Vagina (tissue), 2 donors: ENCODE measurements around the gene RNF10.

Experiments used
- POLR2A ChIP-seq, 2 donors: fragments of 450-650 bp; IDR thresholded peaks; one replicate each; pipeline ENCODE4 v1.6.1; 2017; ENCODE audit warnings: antibody characterized with exemption in 2 of 2, mild to moderate bottlenecking in 2 of 2, moderate library complexity in 2 of 2
- TF ChIP-seq, protein P1 (sequence below), 3 experiments: fragments of 450-650 bp in 2 of 3; fragments of 200-600 bp in 1 of 3; sonication (generic) in 1 of 3; IDR thresholded peaks; one replicate each; pipeline ENCODE4 v1.5.1; 2017 to 2019; ENCODE audit warnings: antibody characterized with exemption in 3 of 3, mild to moderate bottlenecking in 2 of 3, moderate library complexity in 2 of 3

DNA sequence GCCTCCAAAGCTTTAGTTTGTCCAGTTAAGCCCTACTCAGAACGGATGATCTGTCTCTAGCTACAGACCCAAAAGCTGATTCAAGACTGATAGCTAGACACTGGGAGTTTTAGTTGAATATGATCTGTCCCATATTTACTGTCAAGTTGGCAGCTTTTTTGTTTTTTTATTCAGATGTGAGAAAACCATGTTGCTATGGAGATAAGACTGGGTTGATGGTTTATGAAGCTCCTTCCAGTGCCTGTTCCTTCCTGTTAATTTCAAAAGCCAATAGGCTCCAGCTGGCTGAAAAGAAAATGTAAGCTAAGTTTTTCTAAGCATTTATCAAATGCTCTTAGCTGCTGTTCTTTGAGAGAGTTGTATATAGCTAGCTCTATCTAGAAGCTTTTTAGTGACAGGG is 33.6 kb upstream of the RNF10 start:
- TF ChIP-seq, protein P1, sequence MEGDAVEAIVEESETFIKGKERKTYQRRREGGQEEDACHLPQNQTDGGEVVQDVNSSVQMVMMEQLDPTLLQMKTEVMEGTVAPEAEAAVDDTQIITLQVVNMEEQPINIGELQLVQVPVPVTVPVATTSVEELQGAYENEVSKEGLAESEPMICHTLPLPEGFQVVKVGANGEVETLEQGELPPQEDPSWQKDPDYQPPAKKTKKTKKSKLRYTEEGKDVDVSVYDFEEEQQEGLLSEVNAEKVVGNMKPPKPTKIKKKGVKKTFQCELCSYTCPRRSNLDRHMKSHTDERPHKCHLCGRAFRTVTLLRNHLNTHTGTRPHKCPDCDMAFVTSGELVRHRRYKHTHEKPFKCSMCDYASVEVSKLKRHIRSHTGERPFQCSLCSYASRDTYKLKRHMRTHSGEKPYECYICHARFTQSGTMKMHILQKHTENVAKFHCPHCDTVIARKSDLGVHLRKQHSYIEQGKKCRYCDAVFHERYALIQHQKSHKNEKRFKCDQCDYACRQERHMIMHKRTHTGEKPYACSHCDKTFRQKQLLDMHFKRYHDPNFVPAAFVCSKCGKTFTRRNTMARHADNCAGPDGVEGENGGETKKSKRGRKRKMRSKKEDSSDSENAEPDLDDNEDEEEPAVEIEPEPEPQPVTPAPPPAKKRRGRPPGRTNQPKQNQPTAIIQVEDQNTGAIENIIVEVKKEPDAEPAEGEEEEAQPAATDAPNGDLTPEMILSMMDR (IDR thresholded peaks at IDR 0.05) = no peak
- no peak for TF ChIP-seq POLR2A (IDR thresholded peaks at IDR 0.05)
